HepG2 (cell line): Measurements from ENCODE around the gene BBLN. TPM values are rescaled to one million over a fixed set of nuclear protein-coding genes. Genes with fewer than 3 reads are reported as not detected.

ENCODE experiments used
- ATAC-seq: fragments of 200-7000 bp; cut with Tn5 transposase; 3 replicates; pipeline ENCODE4 v1.9.1; 2020; ENCODE audit warnings: mild to moderate bottlenecking, moderate library complexity
- BruUV-seq: library from RNA; stranded (reverse); fragments of 400-500 nt; replicated peaks from 2 replicates; lab custom pipeline; 2021; lab: Mats Ljungman, UMichigan
- CTCF ChIA-PET: fragments of 300-600 bp; formaldehyde crosslinking; extraction: SDS; loops from one replicate; lab custom pipeline; 2021; ENCODE audit warnings: low total read pairs, inconsistent platforms, low intra/inter-chr PET ratio; lab: Yijun Ruan, JAX
- POLR2A ChIA-PET: fragments of 350-600 bp; sonication (Branson Sonifier 250); formaldehyde crosslinking; loops from one replicate; lab custom pipeline; 2020; ENCODE audit warnings: antibody characterized with exemption, inconsistent platforms; lab: Yijun Ruan, JAX
- DNase-seq: peaks from one replicate; pipeline ENCODE4 v3.0.0-alpha.2; 2015; ENCODE audit warnings: low spot score
- FAIRE-seq: peaks from 3 replicates; lab custom pipeline; 2011; peaks lifted over from hg19 to GRCh38; lab: Jason Lieb, UNC
- H2AFZ ChIP-seq: one replicate; pipeline ENCODE4 v1.6.1; 2011; ENCODE audit warnings: low read length, inconsistent platforms
- H3K27ac ChIP-seq: fragments of 300-600 bp; 3 replicates; pipeline ENCODE4 v1.8.0; 2011; ENCODE audit warnings: mixed run types, mild to moderate bottlenecking, mixed read lengths, low read length, inconsistent platforms; ENCODE audit not compliant: insufficient read depth; ENCODE audit errors: extremely low read length
- H3K27me3 ChIP-seq, 2 experiments: fragments of 200-600 bp in 1 of 2; 2 replicates in 1 of 2; 3 replicates in 1 of 2; pipeline versions ENCODE4 v1.6.0 to v1.8.0; 2011; ENCODE audit warnings: low read length in 2 of 2, mild to moderate bottlenecking in 2 of 2, moderate library complexity in 2 of 2, inconsistent platforms in 1 of 2; ENCODE audit not compliant: insufficient read depth in 2 of 2, control insufficient read depth in 1 of 2
- H3K36me3 ChIP-seq, 2 experiments: fragments of 200-600 bp in 1 of 2; replicated peaks in 1 of 2; 2 replicates in 1 of 2; 3 replicates in 1 of 2; pipeline versions ENCODE4 v1.5.1 to v1.8.0; 2011; ENCODE audit warnings: low read length in 2 of 2, inconsistent platforms in 1 of 2; ENCODE audit not compliant: insufficient read depth in 2 of 2, control insufficient read depth in 1 of 2
- H3K4me1 ChIP-seq: 2 replicates; pipeline ENCODE4 v1.5.1; 2012; ENCODE audit warnings: low read length, inconsistent platforms; ENCODE audit not compliant: insufficient read depth
- H3K4me2 ChIP-seq: 2 replicates; pipeline ENCODE4 v1.6.0; 2011; ENCODE audit warnings: low read depth, low read length, inconsistent platforms
- H3K4me3 ChIP-seq, 3 experiments: fragments of 200-600 bp in 1 of 3; sonication (generic), shearing (Covaris generic) in 1 of 3; replicated peaks in 1 of 3; 2 replicates each; pipeline ENCODE4 v1.5.1; 2011 to 2016; ENCODE audit warnings: low read length in 3 of 3, inconsistent platforms in 2 of 3, low read depth in 2 of 3, mild to moderate bottlenecking in 2 of 3, control low read depth in 1 of 3, mixed read lengths in 1 of 3; ENCODE audit not compliant: insufficient read depth in 1 of 3
- H3K79me2 ChIP-seq: one replicate; pipeline ENCODE4 v1.6.1; 2011; ENCODE audit warnings: low read length, inconsistent platforms; ENCODE audit not compliant: insufficient read depth
- H3K9ac ChIP-seq: 2 replicates; pipeline ENCODE4 v1.6.0; 2011; ENCODE audit warnings: mild to moderate bottlenecking, low read depth, low read length, inconsistent platforms; ENCODE audit not compliant: insufficient read depth
- H3K9me3 ChIP-seq: 2 replicates; pipeline ENCODE4 v1.5.1; 2012; ENCODE audit warnings: mild to moderate bottlenecking, low read length
- H4K20me1 ChIP-seq: 2 replicates; pipeline ENCODE4 v1.6.0; 2011; ENCODE audit warnings: inconsistent platforms, mild to moderate bottlenecking, low read length, moderate library complexity; ENCODE audit not compliant: insufficient read depth
- FOSL2 ChIP-seq: sonication (generic); formaldehyde crosslinking; IDR thresholded peaks from 2 replicates; pipeline ENCODE4 v1.4.0; 2020; ENCODE audit warnings: missing genetic modification reagents
- MLLT10 ChIP-seq: sonication (generic); formaldehyde crosslinking; IDR thresholded peaks from 2 replicates; pipeline ENCODE4 v1.4.0; 2020; ENCODE audit warnings: missing genetic modification reagents
- POLR2AphosphoS5 ChIP-seq: IDR thresholded peaks from 2 replicates; pipeline ENCODE4 v1.6.1; 2012; ENCODE audit warnings: low read depth, low read length
- SNAI1 ChIP-seq: sonication (generic); formaldehyde crosslinking; IDR thresholded peaks from 2 replicates; pipeline ENCODE4 v1.5.0; 2020; ENCODE audit warnings: mild to moderate bottlenecking, missing genetic modification reagents, borderline replicate concordance
- XRCC5 ChIP-seq: fragments of 200-400 bp; formaldehyde crosslinking; optimal IDR thresholded peaks from 2 replicates; pipeline ENCODE3; 2017; ENCODE audit warnings: mild to moderate bottlenecking, low read length
- ZC3H4 ChIP-seq: sonication (generic); formaldehyde crosslinking; IDR thresholded peaks from 2 replicates; pipeline ENCODE4 v1.4.0; 2020; ENCODE audit warnings: missing genetic modification reagents, borderline replicate concordance
- ZNF138 ChIP-seq: sonication (generic); formaldehyde crosslinking; IDR thresholded peaks from 2 replicates; pipeline ENCODE4 v1.5.0; 2020; ENCODE audit warnings: mild to moderate bottlenecking, low read depth, missing genetic modification reagents
- ZNF883 ChIP-seq: sonication (generic); formaldehyde crosslinking; IDR thresholded peaks from 2 replicates; pipeline ENCODE4 v1.5.1; 2020; ENCODE audit warnings: mild to moderate bottlenecking, missing genetic modification reagents; ENCODE audit errors: not compliant biosample characterization
- WGBS: methylation state at CpG from one replicate; pipeline ENCODE4 v1.1.6; 2017; ENCODE audit warnings: low lambda C conversion rate; 5-methylcytosine and 5-hydroxymethylcytosine counted together
- in situ Hi-C: cut with HindIII; loops from 2 replicates; pipeline ENCODE4 v1.10.0; 2017; ENCODE audit warnings: low pct_unique_long_range_greater_than_20kb; ENCODE audit not compliant: extremely low pct_ligation_motif_present
- intact Hi-C: fragments of 100-400 bp; cut with micrococcal nuclease; formaldehyde crosslinking; loops from one replicate; pipeline ENCODE4 v1.10.0; 2022; ENCODE audit not compliant: unreplicated experiment
- polyA plus RNA-seq, 8 experiments: library from polyadenylated mRNA; depleted of rRNA in 3 of 8; stranded (reverse) in 7 of 8; unstranded in 1 of 8; fragments of >200 nt; fragmentation: Illumina TruSeq in 4 of 8; extraction: Trizol in 4 of 8; gene quantifications; 2 replicates each; pipeline versions ENCODE4 v1.2.1 to v1.2.3, GENCODE V29; 2011 to 2016; ENCODE audit warnings: low read depth in 4 of 8, missing spikeins in 1 of 8, mixed read lengths in 1 of 8; ENCODE audit not compliant: insufficient read depth in 1 of 8
- total RNA-seq, 5 experiments: library from RNA; depleted of rRNA; stranded (reverse); fragments of >200 nt; fragmentation: Illumina TruSeq; extraction: Trizol; gene quantifications; 2 replicates each; pipeline ENCODE4 v1.2.3, GENCODE V29; 2016; ENCODE audit warnings: low read depth in 1 of 5
- TF ChIP-seq, protein P1 (sequence below): IDR thresholded peaks from 2 replicates; pipeline ENCODE4 v1.6.1; 2016; ENCODE audit warnings: mild to moderate bottlenecking
- TF ChIP-seq, protein P2 (sequence below): sonication (generic); formaldehyde crosslinking; IDR thresholded peaks from 2 replicates; pipeline ENCODE4 v1.5.0; 2020; ENCODE audit warnings: missing genetic modification reagents
- TF ChIP-seq, protein P3 (sequence below): sonication (generic); formaldehyde crosslinking; IDR thresholded peaks from one replicate; pipeline ENCODE4 v1.5.1; 2020; ENCODE audit warnings: mild to moderate bottlenecking, missing genetic modification reagents; ENCODE audit errors: not compliant biosample characterization

Gene BBLN
- total and polyA plus RNA-seq, 2 of the 13 experiments (the other 11 are each of a cell fraction or from before 2014, with no cell fraction given) = 27.6 to 33.1 TPM

DNA sequence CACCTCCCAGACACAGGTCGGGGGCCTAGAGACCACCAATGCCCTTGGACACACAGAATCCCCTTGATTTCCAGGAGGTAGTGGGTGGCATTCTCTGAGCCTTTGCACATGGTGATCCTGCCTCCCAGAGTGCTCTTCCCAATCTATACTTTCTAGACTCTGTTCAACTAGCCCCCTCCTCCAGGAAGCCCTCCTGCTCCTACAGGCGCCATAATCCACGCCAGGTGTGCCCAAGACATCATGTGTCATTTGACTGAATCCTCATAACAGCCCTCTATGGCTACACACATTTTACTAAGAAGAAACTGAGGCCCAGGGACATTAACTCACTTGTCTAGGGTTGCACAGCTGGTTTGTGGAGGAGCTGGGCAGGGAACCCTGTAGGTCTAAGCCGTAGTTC lies 7.1 kb downstream of the BBLN start:
- DNase-seq = no peak
- Histone ChIP-seq H3K9me3 (no peaks in the 10 kb centered on the region), H3K4me1 (no peaks in the 10 kb centered on the region), H3K27me3 (no peaks in the 10 kb centered on the region), H3K4me2 (no peak overlapping the region), H3K4me3 (no peak overlapping the region), H2AFZ (no peak overlapping the region), H4K20me1 (no peaks in the 10 kb centered on the region), H3K79me2 (no peaks in the 10 kb centered on the region), H3K9ac (no peak overlapping the region), H3K27ac (no peak overlapping the region), H3K36me3 (peaks cover 19 to 61% of the 10 kb centered on the region in 2 experiments; a peak in 4 of 5 replicates)
- in situ Hi-C loops (no loop called here), intact Hi-C loops (no loop called here)
- BruUV-seq = no TSS peak
- no peak for TF ChIP-seq SNAI1 (CRISPR knock-in tag)
- no peak for TF ChIP-seq XRCC5
- TF ChIP-seq FOSL2 (CRISPR knock-in tag) = no peak
- no peak for TF ChIP-seq MLLT10 (CRISPR knock-in tag)
- no peak for TF ChIP-seq ZNF883 (CRISPR knock-in tag)
- no peak for TF ChIP-seq ZC3H4 (CRISPR knock-in tag)
- TF ChIP-seq, protein P1, sequence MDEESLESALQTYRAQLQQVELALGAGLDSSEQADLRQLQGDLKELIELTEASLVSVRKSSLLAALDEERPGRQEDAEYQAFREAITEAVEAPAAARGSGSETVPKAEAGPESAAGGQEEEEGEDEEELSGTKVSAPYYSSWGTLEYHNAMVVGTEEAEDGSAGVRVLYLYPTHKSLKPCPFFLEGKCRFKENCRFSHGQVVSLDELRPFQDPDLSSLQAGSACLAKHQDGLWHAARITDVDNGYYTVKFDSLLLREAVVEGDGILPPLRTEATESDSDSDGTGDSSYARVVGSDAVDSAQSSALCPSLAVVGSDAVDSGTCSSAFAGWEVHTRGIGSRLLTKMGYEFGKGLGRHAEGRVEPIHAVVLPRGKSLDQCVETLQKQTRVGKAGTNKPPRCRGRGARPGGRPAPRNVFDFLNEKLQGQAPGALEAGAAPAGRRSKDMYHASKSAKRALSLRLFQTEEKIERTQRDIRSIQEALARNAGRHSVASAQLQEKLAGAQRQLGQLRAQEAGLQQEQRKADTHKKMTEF (CRISPR knock-in tag) = no peak
- TF ChIP-seq POLR2AphosphoS5 = no peak
- TF ChIP-seq ZNF138 (CRISPR knock-in tag) = no peak
- TF ChIP-seq, protein P2, sequence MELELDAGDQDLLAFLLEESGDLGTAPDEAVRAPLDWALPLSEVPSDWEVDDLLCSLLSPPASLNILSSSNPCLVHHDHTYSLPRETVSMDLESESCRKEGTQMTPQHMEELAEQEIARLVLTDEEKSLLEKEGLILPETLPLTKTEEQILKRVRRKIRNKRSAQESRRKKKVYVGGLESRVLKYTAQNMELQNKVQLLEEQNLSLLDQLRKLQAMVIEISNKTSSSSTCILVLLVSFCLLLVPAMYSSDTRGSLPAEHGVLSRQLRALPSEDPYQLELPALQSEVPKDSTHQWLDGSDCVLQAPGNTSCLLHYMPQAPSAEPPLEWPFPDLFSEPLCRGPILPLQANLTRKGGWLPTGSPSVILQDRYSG (CRISPR knock-in tag) = no peak
- TF ChIP-seq, protein P3, sequence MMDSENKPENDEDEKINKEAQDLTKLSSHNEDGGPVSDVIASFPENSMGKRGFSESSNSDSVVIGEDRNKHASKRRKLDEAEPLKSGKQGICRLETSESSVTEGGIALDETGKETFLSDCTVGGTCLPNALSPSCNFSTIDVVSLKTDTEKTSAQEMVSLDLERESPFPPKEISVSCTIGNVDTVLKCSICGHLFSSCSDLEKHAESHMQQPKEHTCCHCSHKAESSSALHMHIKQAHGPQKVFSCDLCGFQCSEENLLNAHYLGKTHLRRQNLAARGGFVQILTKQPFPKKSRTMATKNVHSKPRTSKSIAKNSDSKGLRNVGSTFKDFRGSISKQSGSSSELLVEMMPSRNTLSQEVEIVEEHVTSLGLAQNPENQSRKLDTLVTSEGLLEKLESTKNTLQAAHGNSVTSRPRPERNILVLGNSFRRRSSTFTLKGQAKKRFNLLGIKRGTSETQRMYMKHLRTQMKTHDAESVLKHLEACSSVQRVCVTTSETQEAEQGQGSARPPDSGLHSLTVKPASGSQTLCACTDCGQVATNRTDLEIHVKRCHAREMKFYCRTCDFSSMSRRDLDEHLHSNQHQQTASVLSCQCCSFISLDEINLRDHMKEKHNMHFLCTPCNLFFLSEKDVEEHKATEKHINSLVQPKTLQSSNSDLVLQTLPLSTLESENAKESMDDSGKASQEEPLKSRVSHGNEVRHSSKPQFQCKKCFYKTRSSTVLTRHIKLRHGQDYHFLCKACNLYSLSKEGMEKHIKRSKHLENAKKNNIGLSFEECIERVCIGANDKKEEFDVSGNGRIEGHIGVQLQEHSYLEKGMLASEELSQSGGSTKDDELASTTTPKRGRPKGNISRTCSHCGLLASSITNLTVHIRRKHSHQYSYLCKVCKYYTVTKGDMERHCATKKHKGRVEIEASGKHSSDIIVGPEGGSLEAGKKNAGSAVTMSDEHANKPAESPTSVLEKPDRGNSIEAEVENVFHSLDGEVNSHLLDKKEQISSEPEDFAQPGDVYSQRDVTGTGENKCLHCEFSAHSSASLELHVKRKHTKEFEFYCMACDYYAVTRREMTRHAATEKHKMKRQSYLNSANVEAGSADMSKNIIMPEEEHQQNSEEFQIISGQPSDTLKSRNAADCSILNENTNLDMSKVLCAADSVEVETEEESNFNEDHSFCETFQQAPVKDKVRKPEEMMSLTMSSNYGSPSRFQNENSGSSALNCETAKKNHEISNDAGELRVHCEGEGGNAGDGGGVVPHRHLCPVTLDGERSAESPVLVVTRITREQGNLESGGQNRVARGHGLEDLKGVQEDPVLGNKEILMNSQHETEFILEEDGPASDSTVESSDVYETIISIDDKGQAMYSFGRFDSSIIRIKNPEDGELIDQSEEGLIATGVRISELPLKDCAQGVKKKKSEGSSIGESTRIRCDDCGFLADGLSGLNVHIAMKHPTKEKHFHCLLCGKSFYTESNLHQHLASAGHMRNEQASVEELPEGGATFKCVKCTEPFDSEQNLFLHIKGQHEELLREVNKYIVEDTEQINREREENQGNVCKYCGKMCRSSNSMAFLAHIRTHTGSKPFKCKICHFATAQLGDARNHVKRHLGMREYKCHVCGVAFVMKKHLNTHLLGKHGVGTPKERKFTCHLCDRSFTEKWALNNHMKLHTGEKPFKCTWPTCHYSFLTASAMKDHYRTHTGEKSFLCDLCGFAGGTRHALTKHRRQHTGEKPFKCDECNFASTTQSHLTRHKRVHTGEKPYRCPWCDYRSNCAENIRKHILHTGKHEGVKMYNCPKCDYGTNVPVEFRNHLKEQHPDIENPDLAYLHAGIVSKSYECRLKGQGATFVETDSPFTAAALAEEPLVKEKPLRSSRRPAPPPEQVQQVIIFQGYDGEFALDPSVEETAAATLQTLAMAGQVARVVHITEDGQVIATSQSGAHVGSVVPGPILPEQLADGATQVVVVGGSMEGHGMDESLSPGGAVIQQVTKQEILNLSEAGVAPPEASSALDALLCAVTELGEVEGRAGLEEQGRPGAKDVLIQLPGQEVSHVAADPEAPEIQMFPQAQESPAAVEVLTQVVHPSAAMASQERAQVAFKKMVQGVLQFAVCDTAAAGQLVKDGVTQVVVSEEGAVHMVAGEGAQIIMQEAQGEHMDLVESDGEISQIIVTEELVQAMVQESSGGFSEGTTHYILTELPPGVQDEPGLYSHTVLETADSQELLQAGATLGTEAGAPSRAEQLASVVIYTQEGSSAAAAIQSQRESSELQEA (CRISPR knock-in tag) = no peak
- FAIRE-seq = no peak
- ATAC-seq = no peak
- ChIA-PET CTCF (no interaction called here), POLR2A (no interaction called here)
- WGBS = 96% methylated on average over 3 of the region's 4 CpGs
